ENCODE measurements around the gene NOP14. TPM values are rescaled to one million over a fixed set of nuclear protein-coding genes. Genes with fewer than 3 reads are reported as not detected.

Gene NOP14
- total and polyA plus RNA-seq, 4 donors: 13.3 to 25.4 (median 19.7) TPM

DNA sequence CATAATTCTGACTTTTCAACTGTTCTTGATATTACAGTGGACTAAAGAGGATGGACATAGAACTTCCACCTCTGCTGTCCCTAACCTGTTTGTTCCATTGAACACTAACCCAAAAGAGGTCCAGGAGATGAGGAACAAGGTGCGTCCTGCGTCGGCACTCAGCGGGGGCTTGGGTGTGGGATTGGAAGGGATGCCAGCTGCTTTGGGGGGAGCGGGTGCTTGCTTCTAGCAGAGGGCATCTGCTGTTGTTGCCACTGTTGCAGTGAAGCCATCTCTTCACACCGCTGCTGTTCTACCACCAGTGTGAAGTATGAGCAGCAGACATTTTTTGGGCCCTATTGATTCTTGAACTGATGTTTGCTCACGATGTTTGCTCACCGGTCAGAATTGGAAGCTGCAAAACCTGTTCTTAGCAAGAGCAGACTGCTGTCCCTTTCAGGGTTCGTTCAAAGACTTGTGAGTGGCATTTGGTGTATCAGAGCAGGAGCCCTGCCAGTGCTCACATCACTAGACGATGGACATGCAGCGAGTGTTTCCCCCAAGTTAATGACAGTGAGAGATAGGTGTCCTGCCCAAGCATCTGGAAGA is 55.4 kb downstream of the NOP14 start:
- peaks cover 0 to 13% (median under 1%) of the 10 kb centered on the region in 5 donors for H3K4me1 ChIP-seq (ENCODE audit: control insufficient read depth in 5 of 5, insufficient read depth in 5 of 5, low read length in 5 of 5)
- H3K9me3 ChIP-seq (ENCODE audit: control insufficient read depth in 4 of 4, insufficient read depth in 3 of 4, low read length in 3 of 4): no peaks in the 10 kb centered on the region
- WGBS, 2 donors: 73 to 89% methylated on average over 11 of the region's 11 CpGs
- peak overlapping the region in 1 of 2 donors; percentile 20 for H3K27ac ChIP-seq (ENCODE audit: low read depth in 1 of 2, low read length in 1 of 2)
- no peak overlapping the region for H3K9ac ChIP-seq (ENCODE audit: insufficient read depth in 1 of 2, low read length in 2 of 2)
- TF ChIP-seq, protein P1, sequence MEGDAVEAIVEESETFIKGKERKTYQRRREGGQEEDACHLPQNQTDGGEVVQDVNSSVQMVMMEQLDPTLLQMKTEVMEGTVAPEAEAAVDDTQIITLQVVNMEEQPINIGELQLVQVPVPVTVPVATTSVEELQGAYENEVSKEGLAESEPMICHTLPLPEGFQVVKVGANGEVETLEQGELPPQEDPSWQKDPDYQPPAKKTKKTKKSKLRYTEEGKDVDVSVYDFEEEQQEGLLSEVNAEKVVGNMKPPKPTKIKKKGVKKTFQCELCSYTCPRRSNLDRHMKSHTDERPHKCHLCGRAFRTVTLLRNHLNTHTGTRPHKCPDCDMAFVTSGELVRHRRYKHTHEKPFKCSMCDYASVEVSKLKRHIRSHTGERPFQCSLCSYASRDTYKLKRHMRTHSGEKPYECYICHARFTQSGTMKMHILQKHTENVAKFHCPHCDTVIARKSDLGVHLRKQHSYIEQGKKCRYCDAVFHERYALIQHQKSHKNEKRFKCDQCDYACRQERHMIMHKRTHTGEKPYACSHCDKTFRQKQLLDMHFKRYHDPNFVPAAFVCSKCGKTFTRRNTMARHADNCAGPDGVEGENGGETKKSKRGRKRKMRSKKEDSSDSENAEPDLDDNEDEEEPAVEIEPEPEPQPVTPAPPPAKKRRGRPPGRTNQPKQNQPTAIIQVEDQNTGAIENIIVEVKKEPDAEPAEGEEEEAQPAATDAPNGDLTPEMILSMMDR (IDR thresholded peaks at IDR 0.05; ENCODE audit: control extremely low read depth, extremely low read depth): no peak
- DNase-seq (peak; percentile 63 to 80 (median 65)), ATAC-seq (ENCODE audit: insufficient read depth, low FRiP score) (no peak)
- peaks cover 38 to 74% (median 64%) of the 10 kb centered on the region in 4 donors for H3K36me3 ChIP-seq (ENCODE audit: control insufficient read depth in 4 of 4, insufficient read depth in 4 of 4, low read length in 4 of 4)
- H3K27me3 ChIP-seq (ENCODE audit: control insufficient read depth in 3 of 3, insufficient read depth in 3 of 3, low read length in 2 of 3): no peaks in the 10 kb centered on the region
- no peak overlapping the region for H3K4me3 ChIP-seq

DNA sequence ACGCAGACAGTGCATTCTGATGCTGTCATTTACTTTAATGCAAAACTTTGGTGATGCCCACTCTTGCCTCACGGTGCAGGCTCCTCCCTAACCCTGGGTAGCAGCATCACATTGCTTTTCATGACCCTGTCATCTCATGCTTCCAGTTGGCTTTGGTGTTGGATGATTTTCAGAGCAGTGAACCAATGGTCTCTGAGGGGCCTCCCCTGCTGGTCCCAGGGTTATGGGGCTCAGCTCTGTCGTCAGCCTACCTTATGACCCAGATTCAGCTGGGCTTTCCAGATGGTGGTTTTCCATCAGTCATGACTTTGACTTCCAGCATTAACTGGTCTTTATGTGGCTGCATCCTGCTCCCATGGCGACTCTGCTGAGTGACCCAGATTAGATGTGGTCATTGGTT is 56.0 kb downstream of the NOP14 start:
- WGBS, 2 donors: 87 to 89% methylated on average over 4 of the region's 4 CpGs
- no peak for DNase-seq
- Histone ChIP-seq H3K4me3 (no peak overlapping the region), H3K4me1 (ENCODE audit: control insufficient read depth in 5 of 5, insufficient read depth in 5 of 5, low read length in 5 of 5) (peaks cover 0 to 13% (median 0%) of the 10 kb centered on the region in 5 donors), H3K9me3 (ENCODE audit: control insufficient read depth in 4 of 4, insufficient read depth in 3 of 4, low read length in 3 of 4) (no peaks in the 10 kb centered on the region), H3K27me3 (ENCODE audit: control insufficient read depth in 3 of 3, insufficient read depth in 3 of 3, low read length in 2 of 3) (no peaks in the 10 kb centered on the region), H3K36me3 (ENCODE audit: control insufficient read depth in 4 of 4, insufficient read depth in 4 of 4, low read length in 4 of 4) (peaks cover 36 to 74% (median 64%) of the 10 kb centered on the region in 4 donors), H3K9ac (ENCODE audit: insufficient read depth in 1 of 2, low read length in 2 of 2) (no peak overlapping the region), H3K27ac (ENCODE audit: low read depth in 1 of 2, low read length in 1 of 2) (peak overlapping the region in 1 of 2 donors; percentile 19)
- TF ChIP-seq, protein P1 (IDR thresholded peaks at IDR 0.05; ENCODE audit: control extremely low read depth, extremely low read depth): no peak
- no peak for ATAC-seq (ENCODE audit: insufficient read depth, low FRiP score)

DNA sequence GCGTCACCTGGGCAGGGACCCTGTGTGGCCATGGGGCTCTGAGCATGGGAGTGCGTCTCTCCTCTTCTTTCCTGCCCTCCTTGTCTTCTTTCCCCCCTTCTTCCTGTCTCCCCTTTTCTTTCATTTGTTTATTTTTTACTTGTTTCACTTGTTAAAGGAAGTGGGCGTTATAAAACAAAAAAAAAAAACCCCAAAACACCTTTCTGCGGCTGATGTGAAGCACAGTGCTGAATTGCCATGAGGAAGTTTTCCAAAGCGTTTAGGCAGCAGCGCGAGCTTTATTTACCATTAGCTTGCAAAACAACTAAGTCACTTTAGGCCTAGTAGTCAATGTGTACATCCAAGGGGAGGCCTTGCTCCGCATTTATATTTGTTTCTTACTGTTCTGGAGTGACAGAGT is 57.0 kb downstream of the NOP14 start:
- no peaks in the 10 kb centered on the region for H3K27me3 ChIP-seq (ENCODE audit: control insufficient read depth in 3 of 3, insufficient read depth in 3 of 3, low read length in 2 of 3)
- DNase-seq (no peak), ATAC-seq (ENCODE audit: insufficient read depth, low FRiP score) (no peak)
- no peaks in the 10 kb centered on the region for H3K9me3 ChIP-seq (ENCODE audit: control insufficient read depth in 4 of 4, insufficient read depth in 3 of 4, low read length in 3 of 4)
- no peak overlapping the region for H3K4me3 ChIP-seq
- no peak overlapping the region for H3K9ac ChIP-seq (ENCODE audit: insufficient read depth in 1 of 2, low read length in 2 of 2)
- 59% methylated on average over 8 of the region's 8 CpGs for WGBS, 2 donors
- H3K36me3 ChIP-seq (ENCODE audit: control insufficient read depth in 4 of 4, insufficient read depth in 4 of 4, low read length in 4 of 4): peaks cover 35 to 65% (median 56%) of the 10 kb centered on the region in 4 donors
- H3K27ac ChIP-seq (ENCODE audit: low read depth in 1 of 2, low read length in 1 of 2): no peak overlapping the region
- TF ChIP-seq, protein P1 (IDR thresholded peaks at IDR 0.05; ENCODE audit: control extremely low read depth, extremely low read depth): no peak
- peaks cover 0 to 13% (median 0%) of the 10 kb centered on the region in 5 donors for H3K4me1 ChIP-seq (ENCODE audit: control insufficient read depth in 5 of 5, insufficient read depth in 5 of 5, low read length in 5 of 5)
